Measurements from ENCODE around the gene DNAJB11. TPM values are rescaled to one million over a fixed set of nuclear protein-coding genes. Genes with fewer than 3 reads are reported as not detected.
"Not testable (repeated sequence)": the region's sequence is repeated elsewhere in the genome, so short reads cannot be mapped to it uniquely, and the experiment has no call there.

Gene DNAJB11
- total RNA-seq, 1 experiment from 2014 or later, result 164 TPM

- in situ Hi-C loops (cut with HindIII; ENCODE audit: low pct_unique_long_range_greater_than_20kb, low sequenced_read_pairs), result no loop called here
- no peak for DNase-seq (ENCODE audit: low read depth, low spot score)
Measured at GRCh38 chr3:186624598-186624997, 54.1 kb downstream of the DNAJB11 start.

- in situ Hi-C loops (cut with HindIII; ENCODE audit: low pct_unique_long_range_greater_than_20kb, low sequenced_read_pairs), result no loop called here
- no peak for DNase-seq (ENCODE audit: low read depth, low spot score)
Measured at GRCh38 chr3:186625600-186626042, 55.1 kb downstream of the DNAJB11 start.

- DNase-seq (ENCODE audit: low read depth, low spot score), result no peak
- in situ Hi-C loops (cut with HindIII; ENCODE audit: low pct_unique_long_range_greater_than_20kb, low sequenced_read_pairs), result no loop called here
Measured at GRCh38 chr3:186626254-186626847, 55.8 kb downstream of the DNAJB11 start.

GRCh38 chr3:186627852-186628414 is 57.4 kb downstream of the DNAJB11 start:
- DNase-seq (ENCODE audit: low read depth, low spot score), result no peak
- in situ Hi-C loops (cut with HindIII; ENCODE audit: low pct_unique_long_range_greater_than_20kb, low sequenced_read_pairs), result no loop called here

GRCh38 chr3:186628756-186629155 is 58.2 kb downstream of the DNAJB11 start:
- DNase-seq (ENCODE audit: low read depth, low spot score), result no peak
- in situ Hi-C loops (cut with HindIII; ENCODE audit: low pct_unique_long_range_greater_than_20kb, low sequenced_read_pairs), result no loop called here

- no peak for DNase-seq (ENCODE audit: low read depth, low spot score)
- in situ Hi-C loops (cut with HindIII; ENCODE audit: low pct_unique_long_range_greater_than_20kb, low sequenced_read_pairs), result no loop called here
Measured at GRCh38 chr3:186630950-186631641, 60.6 kb downstream of the DNAJB11 start.

GRCh38 chr3:186633481-186633880 is 63.0 kb downstream of the DNAJB11 start:
- in situ Hi-C loops (cut with HindIII; ENCODE audit: low pct_unique_long_range_greater_than_20kb, low sequenced_read_pairs), result no loop called here

GRCh38 chr3:186634207-186634606 is 63.7 kb downstream of the DNAJB11 start:
- in situ Hi-C loops (cut with HindIII; ENCODE audit: low pct_unique_long_range_greater_than_20kb, low sequenced_read_pairs); DNase-seq (ENCODE audit: low read depth, low spot score): not testable (repeated sequence)

More at GRCh38 chr3:186633481-186633880, 63.0 kb downstream of the DNAJB11 start:
- no peak for DNase-seq (ENCODE audit: low read depth, low spot score)

Small RNAs within 50 kb of the gene (small RNA-seq; reads per million reads assigned to genes)
- gene RF00017, result 0 reads per million in 2 experiments

Other genes with a start within 250 kb of the DNAJB11 start
- 4.7 and 5.2 TPM in 2 replicates for gene DGKG, start 208.5 kb upstream of the DNAJB11 start, total RNA-seq (2014; rRNA removed; shearing (Covaris generic))
- 0.08 and 1.6 TPM in 2 replicates for gene CRYGS, start 26.3 kb upstream of the DNAJB11 start, total RNA-seq (2014; rRNA removed; shearing (Covaris generic))
- gene TBCCD1, start 3.4 kb upstream of the DNAJB11 start, total RNA-seq (2014; rRNA removed; shearing (Covaris generic)), result 17.1 and 18.5 TPM in 2 replicates
- gene AHSG, start 42.3 kb downstream of the DNAJB11 start, total RNA-seq (2014; rRNA removed; shearing (Covaris generic)), result not detected in 2 replicates
- not detected in 2 replicates for gene FETUB, start 69.7 kb downstream of the DNAJB11 start, total RNA-seq (2014; rRNA removed; shearing (Covaris generic))
- gene HRG, start 95.3 kb downstream of the DNAJB11 start, total RNA-seq (2014; rRNA removed; shearing (Covaris generic)), result not detected in 2 replicates
- gene KNG1, start 146.6 kb downstream of the DNAJB11 start, total RNA-seq (2014; rRNA removed; shearing (Covaris generic)), result not detected in 2 replicates
- gene EIF4A2, start 212.9 kb downstream of the DNAJB11 start, total RNA-seq (2014; rRNA removed; shearing (Covaris generic)), result 391 and 434 TPM in 2 replicates
- gene RFC4, start 235.8 kb downstream of the DNAJB11 start, total RNA-seq (2014; rRNA removed; shearing (Covaris generic)), result 51.0 and 57.3 TPM in 2 replicates

All from SK-MEL-5 (cell line).